Duodenal mucosa (tissue), 2 donors: ENCODE measurements around the gene IRAK1.

ENCODE experiments used
- H3K27ac ChIP-seq: one replicate; pipeline ENCODE4 v1.7.0; 2013; ENCODE audit warnings: low read depth, low read length
- H3K27me3 ChIP-seq, 2 donors: one replicate each; pipeline ENCODE4 v1.7.0; 2013; ENCODE audit warnings: low read length in 2 of 2, control low read depth in 1 of 2; ENCODE audit not compliant: insufficient read depth in 2 of 2, control insufficient read depth in 1 of 2
- H3K36me3 ChIP-seq, 2 donors: one replicate each; pipeline ENCODE4 v1.7.0; 2013; ENCODE audit warnings: low read length in 2 of 2, control low read depth in 1 of 2; ENCODE audit not compliant: insufficient read depth in 2 of 2, control insufficient read depth in 1 of 2
- H3K4me1 ChIP-seq, 2 donors: one replicate each; pipeline ENCODE4 v1.7.0; 2013; ENCODE audit warnings: low read length in 2 of 2, control low read depth in 1 of 2; ENCODE audit not compliant: insufficient read depth in 2 of 2, control insufficient read depth in 1 of 2
- H3K4me3 ChIP-seq, 2 donors: one replicate each; pipeline ENCODE4 v1.7.0; 2013; ENCODE audit warnings: low read length in 2 of 2, low read depth in 1 of 2
- H3K9ac ChIP-seq, 2 donors: one replicate each; pipeline ENCODE4 v1.7.0; 2013; ENCODE audit warnings: low read length in 2 of 2, low read depth in 1 of 2
- H3K9me3 ChIP-seq, 2 donors: one replicate each; pipeline ENCODE4 v1.7.0; 2013; ENCODE audit warnings: low read length in 2 of 2, control low read depth in 1 of 2; ENCODE audit not compliant: control insufficient read depth in 1 of 2

Gene IRAK1

GRCh38 chrX:154013614-154014360 lies 5.9 kb downstream of the IRAK1 start:
- H3K4me3 ChIP-seq, result no peak overlapping the region
- no peaks in the 10 kb centered on the region for H3K27me3 ChIP-seq
- no peak overlapping the region for H3K27ac ChIP-seq
- peaks cover 11 to 30% of the 10 kb centered on the region in 2 donors for H3K36me3 ChIP-seq
- no peaks in the 10 kb centered on the region for H3K9me3 ChIP-seq
- H3K9ac ChIP-seq, result no peak overlapping the region
- H3K4me1 ChIP-seq, result peaks cover 10 to 49% of the 10 kb centered on the region in 2 donors

- H3K4me3 ChIP-seq, result no peak overlapping the region
- H3K4me1 ChIP-seq, result peaks cover 10 to 41% of the 10 kb centered on the region in 2 donors
- H3K36me3 ChIP-seq, result peaks cover 11 to 30% of the 10 kb centered on the region in 2 donors
- H3K9ac ChIP-seq, result no peak overlapping the region
- no peaks in the 10 kb centered on the region for H3K9me3 ChIP-seq
- H3K27ac ChIP-seq, result no peak overlapping the region
- no peaks in the 10 kb centered on the region for H3K27me3 ChIP-seq
Measured at GRCh38 chrX:154013001-154013421, 6.7 kb downstream of the IRAK1 start.

GRCh38 chrX:154012336-154012991 lies 7.2 kb downstream of the IRAK1 start:
- H3K9ac ChIP-seq, result no peak overlapping the region

GRCh38 chrX:154011376-154012335 lies 8.0 kb downstream of the IRAK1 start:
- Histone ChIP-seq H3K4me3 (no peak overlapping the region), H3K4me1 (peaks cover 10 to 31% of the 10 kb centered on the region in 2 donors), H3K9ac (no peak overlapping the region), H3K36me3 (peaks cover 7 to 23% of the 10 kb centered on the region in 2 donors), H3K9me3 (no peaks in the 10 kb centered on the region), H3K27me3 (no peaks in the 10 kb centered on the region), H3K27ac (no peak overlapping the region)

More at GRCh38 chrX:154012336-154012991, 7.2 kb downstream of the IRAK1 start:
- Histone ChIP-seq H3K4me1 (peaks cover 10 to 38% of the 10 kb centered on the region in 2 donors), H3K4me3 (no peak overlapping the region), H3K27ac (peak overlapping the region; percentile 10), H3K36me3 (peaks cover 13 to 30% of the 10 kb centered on the region in 2 donors), H3K9me3 (no peaks in the 10 kb centered on the region), H3K27me3 (no peaks in the 10 kb centered on the region)

GRCh38 chrX:154010330-154011087 lies 9.2 kb downstream of the IRAK1 start:
- H3K27ac ChIP-seq, result peak overlapping the region; percentile 30
- no peaks in the 10 kb centered on the region for H3K9me3 ChIP-seq
- peaks cover 10 to 27% of the 10 kb centered on the region in 2 donors for H3K4me1 ChIP-seq
- no peaks in the 10 kb centered on the region for H3K27me3 ChIP-seq
- H3K9ac ChIP-seq, result no peak overlapping the region
- peaks cover 7 to 11% of the 10 kb centered on the region in 2 donors for H3K36me3 ChIP-seq
- H3K4me3 ChIP-seq, result no peak overlapping the region

- Histone ChIP-seq H3K36me3 (peaks cover 4 to 7% of the 10 kb centered on the region in 2 donors), H3K9ac (no peak overlapping the region), H3K27ac (no peak overlapping the region), H3K9me3 (no peaks in the 10 kb centered on the region), H3K27me3 (no peaks in the 10 kb centered on the region), H3K4me3 (no peak overlapping the region), H3K4me1 (peaks cover 10 to 27% of the 10 kb centered on the region in 2 donors)
Measured at GRCh38 chrX:154008521-154008920, 11.2 kb downstream of the IRAK1 start.

- H3K36me3 ChIP-seq, result peaks cover 4 to 7% of the 10 kb centered on the region in 2 donors
- H3K27ac ChIP-seq, result no peak overlapping the region
- no peaks in the 10 kb centered on the region for H3K9me3 ChIP-seq
- H3K4me1 ChIP-seq, result peaks cover 10 to 12% of the 10 kb centered on the region in 2 donors
- no peak overlapping the region for H3K9ac ChIP-seq
- H3K4me3 ChIP-seq, result no peak overlapping the region
- no peaks in the 10 kb centered on the region for H3K27me3 ChIP-seq
Measured at GRCh38 chrX:154006947-154007346, 12.8 kb downstream of the IRAK1 start.

GRCh38 chrX:154004315-154004714 lies 15.4 kb downstream of the IRAK1 start:
- no peak overlapping the region for H3K9ac ChIP-seq
- no peaks in the 10 kb centered on the region for H3K27me3 ChIP-seq
- H3K4me3 ChIP-seq, result no peak overlapping the region
- H3K27ac ChIP-seq, result no peak overlapping the region
- no peaks in the 10 kb centered on the region for H3K4me1 ChIP-seq
- H3K36me3 ChIP-seq, result peaks cover 0 to 3% of the 10 kb centered on the region in 2 donors
- H3K9me3 ChIP-seq, result no peaks in the 10 kb centered on the region

GRCh38 chrX:154002215-154002719 lies 17.4 kb downstream of the IRAK1 start:
- H3K4me3 ChIP-seq, result no peak overlapping the region
- H3K27me3 ChIP-seq, result no peaks in the 10 kb centered on the region
- no peaks in the 10 kb centered on the region for H3K4me1 ChIP-seq
- H3K36me3 ChIP-seq, result no peaks in the 10 kb centered on the region
- no peak overlapping the region for H3K9ac ChIP-seq
- H3K9me3 ChIP-seq, result no peaks in the 10 kb centered on the region
- H3K27ac ChIP-seq, result no peak overlapping the region
